K562 (cell line): ENCODE results near the gene CCL8.

ENCODE experiments used
- CBX1 ChIP-seq: sonication (generic); IDR thresholded peaks from 2 replicates; pipeline ENCODE4 v1.6.1; 2016; ENCODE audit warnings: antibody characterized with exemption, low read depth, mild to moderate bottlenecking
- EP300 ChIP-seq: IDR thresholded peaks from 2 replicates; pipeline ENCODE4 v1.6.1; 2012; ENCODE audit warnings: low read length, improper control_type of control experiment
- EZH2 ChIP-seq: IDR thresholded peaks from 2 replicates; pipeline ENCODE4 v1.6.1; 2012; ENCODE audit warnings: low read depth, mild to moderate bottlenecking, inconsistent platforms, low read length, borderline replicate concordance
- JUNB ChIP-seq: fragments of 450-650 bp; formaldehyde crosslinking; conservative IDR thresholded peaks from 2 replicates; pipeline ENCODE4 v1.4.0; 2020; ENCODE audit warnings: mild to moderate bottlenecking
- MXI1 ChIP-seq: IDR thresholded peaks from 2 replicates; pipeline ENCODE4 v1.6.1; 2011; ENCODE audit warnings: low read depth, mild to moderate bottlenecking, improper control_type of control experiment, low read length
- PHF8 ChIP-seq: fragments of 200-600 bp; sonication (generic); IDR thresholded peaks from 2 replicates; pipeline ENCODE4 v1.6.1; 2012; ENCODE audit warnings: mixed run types, mild to moderate bottlenecking, inconsistent platforms, low read length, moderate library complexity, borderline replicate concordance
- ZNF175 ChIP-seq: fragments of 200-800 bp; sonication (Bioruptor generic); IDR thresholded peaks from 2 replicates; pipeline ENCODE4 v1.6.1; 2016; ENCODE audit warnings: low read depth, mild to moderate bottlenecking, missing genetic modification characterization, missing compliant biosample characterization

DNA sequence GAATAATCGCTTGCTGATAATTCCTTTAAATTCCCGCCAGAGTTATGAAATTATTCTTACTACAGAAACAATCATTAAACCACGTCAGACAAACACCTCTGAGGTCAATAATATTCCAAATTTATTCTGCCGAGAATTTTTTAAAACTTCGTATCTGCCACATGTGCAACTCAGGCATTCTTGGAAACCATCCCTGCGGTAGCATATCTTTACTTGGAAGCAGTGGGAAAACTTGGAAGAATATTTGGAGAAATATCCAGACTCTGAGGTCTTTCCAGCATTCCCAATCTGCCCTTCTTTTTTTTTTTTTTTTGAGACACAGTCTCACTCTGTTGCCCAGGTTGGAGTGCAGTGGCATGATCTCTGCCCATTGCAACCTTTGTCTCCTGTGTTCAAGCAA is 35.7 kb upstream of the CCL8 start:
- no peak for TF ChIP-seq CBX1
- TF ChIP-seq PHF8: no peak
- TF ChIP-seq JUNB (CRISPR knock-in tag): no peak
- TF ChIP-seq EZH2: no peak
- no peak for TF ChIP-seq EP300
- TF ChIP-seq MXI1: no peak
- TF ChIP-seq ZNF175 (CRISPR knock-in tag): no peak
